Measurements from ENCODE around the gene PLA2G2C.

PLA2G2C gene

GRCh38 chr1:20153000-20153418 is 33.3 kb downstream of the PLA2G2C start:
- TF ChIP-seq CTCF (IDR thresholded peaks at IDR 0.05; ENCODE audit: low read depth, low read length, missing control alignments), result no peak
- H3K4me3 ChIP-seq (ENCODE audit: low read depth, low read length), result no peak overlapping the region
- no peaks in the 10 kb centered on the region for H3K36me3 ChIP-seq (replicated peaks)
- no peak for DNase-seq
- in situ Hi-C loops (cut with HindIII; ENCODE audit: low pct_ligation_motif_present, low sequenced_read_pairs), result no loop called here
- H3K27me3 ChIP-seq (replicated peaks), result no peaks in the 10 kb centered on the region
- H3K27ac ChIP-seq, result no peak overlapping the region

GRCh38 chr1:20152599-20152930 is 33.8 kb downstream of the PLA2G2C start:
- Histone ChIP-seq H3K36me3 (replicated peaks) (no peaks in the 10 kb centered on the region), H3K27ac (no peak overlapping the region), H3K27me3 (replicated peaks) (no peaks in the 10 kb centered on the region), H3K4me3 (ENCODE audit: low read depth, low read length) (no peak overlapping the region)
- TF ChIP-seq CTCF (IDR thresholded peaks at IDR 0.05; ENCODE audit: low read depth, low read length, missing control alignments), result no peak
- DNase-seq, result no peak
- in situ Hi-C loops (cut with HindIII; ENCODE audit: low pct_ligation_motif_present, low sequenced_read_pairs), result no loop called here

GRCh38 chr1:20151906-20152598 is 34.3 kb downstream of the PLA2G2C start:
- H3K36me3 ChIP-seq (replicated peaks), result no peaks in the 10 kb centered on the region
- no peak overlapping the region for H3K27ac ChIP-seq
- in situ Hi-C loops (cut with HindIII; ENCODE audit: low pct_ligation_motif_present, low sequenced_read_pairs), result no loop called here
- no peaks in the 10 kb centered on the region for H3K27me3 ChIP-seq (replicated peaks)
- DNase-seq, result peak; percentile 48
- peak overlapping the region; percentile 35 for H3K4me3 ChIP-seq (ENCODE audit: low read depth, low read length)
- TF ChIP-seq CTCF (IDR thresholded peaks at IDR 0.05; ENCODE audit: low read depth, low read length, missing control alignments), result peak; percentile 93

- Histone ChIP-seq H3K27me3 (replicated peaks) (no peaks in the 10 kb centered on the region), H3K36me3 (replicated peaks) (no peaks in the 10 kb centered on the region), H3K4me3 (ENCODE audit: low read depth, low read length) (no peak overlapping the region), H3K27ac (no peak overlapping the region)
- in situ Hi-C loops (cut with HindIII; ENCODE audit: low pct_ligation_motif_present, low sequenced_read_pairs), result no loop called here
- DNase-seq, result no peak
- TF ChIP-seq CTCF (IDR thresholded peaks at IDR 0.05; ENCODE audit: low read depth, low read length, missing control alignments), result no peak
Observed at GRCh38 chr1:20150969-20151368, 35.3 kb downstream of the PLA2G2C start.

GRCh38 chr1:20150326-20150705 is 36.0 kb downstream of the PLA2G2C start:
- Histone ChIP-seq H3K4me3 (ENCODE audit: low read depth, low read length) (no peak overlapping the region), H3K36me3 (replicated peaks) (no peaks in the 10 kb centered on the region), H3K27ac (no peak overlapping the region), H3K27me3 (replicated peaks) (no peaks in the 10 kb centered on the region)
- no peak for DNase-seq
- no peak for TF ChIP-seq CTCF (IDR thresholded peaks at IDR 0.05; ENCODE audit: low read depth, low read length, missing control alignments)
- in situ Hi-C loops (cut with HindIII; ENCODE audit: low pct_ligation_motif_present, low sequenced_read_pairs), result no loop called here

Measured in brain microvascular endothelial cell (primary cell).